Measurements from ENCODE around the gene MRAP.

Gene MRAP

DNA sequence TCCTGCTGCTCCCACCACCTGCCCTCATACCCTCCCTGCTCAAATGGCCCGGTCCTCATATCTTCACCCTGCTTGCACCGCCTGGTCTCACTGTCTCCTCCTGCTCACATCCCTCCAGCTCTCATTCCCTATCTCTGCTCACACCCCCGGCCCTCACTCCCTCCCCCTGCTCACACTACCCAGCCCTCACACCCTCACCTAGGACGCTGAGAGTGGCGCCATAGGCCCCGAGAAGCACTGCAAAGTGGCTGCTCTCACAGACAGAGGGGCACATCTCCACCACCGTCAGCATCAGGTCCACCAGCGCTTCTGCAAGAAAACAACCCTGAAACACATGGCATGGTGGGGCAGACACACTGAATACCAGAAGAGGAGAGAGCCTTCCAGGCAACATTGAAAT lies 38.6 kb downstream of the MRAP start:
- no peaks in the 10 kb centered on the region for H3K27me3 ChIP-seq (ENCODE audit: insufficient read depth, poor library complexity, severe bottlenecking)
- TF ChIP-seq, protein P1, sequence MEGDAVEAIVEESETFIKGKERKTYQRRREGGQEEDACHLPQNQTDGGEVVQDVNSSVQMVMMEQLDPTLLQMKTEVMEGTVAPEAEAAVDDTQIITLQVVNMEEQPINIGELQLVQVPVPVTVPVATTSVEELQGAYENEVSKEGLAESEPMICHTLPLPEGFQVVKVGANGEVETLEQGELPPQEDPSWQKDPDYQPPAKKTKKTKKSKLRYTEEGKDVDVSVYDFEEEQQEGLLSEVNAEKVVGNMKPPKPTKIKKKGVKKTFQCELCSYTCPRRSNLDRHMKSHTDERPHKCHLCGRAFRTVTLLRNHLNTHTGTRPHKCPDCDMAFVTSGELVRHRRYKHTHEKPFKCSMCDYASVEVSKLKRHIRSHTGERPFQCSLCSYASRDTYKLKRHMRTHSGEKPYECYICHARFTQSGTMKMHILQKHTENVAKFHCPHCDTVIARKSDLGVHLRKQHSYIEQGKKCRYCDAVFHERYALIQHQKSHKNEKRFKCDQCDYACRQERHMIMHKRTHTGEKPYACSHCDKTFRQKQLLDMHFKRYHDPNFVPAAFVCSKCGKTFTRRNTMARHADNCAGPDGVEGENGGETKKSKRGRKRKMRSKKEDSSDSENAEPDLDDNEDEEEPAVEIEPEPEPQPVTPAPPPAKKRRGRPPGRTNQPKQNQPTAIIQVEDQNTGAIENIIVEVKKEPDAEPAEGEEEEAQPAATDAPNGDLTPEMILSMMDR (IDR thresholded peaks at IDR 0.05; ENCODE audit: poor library complexity, severe bottlenecking) = no peak
- ATAC-seq (ENCODE audit: low read depth) (no peak), DNase-seq (ENCODE audit: low spot score) (no peak)
- peaks cover 97% of the 10 kb centered on the region for H3K36me3 ChIP-seq (ENCODE audit: low read depth)
- H3K4me3 ChIP-seq (ENCODE audit: severe bottlenecking) = no peak overlapping the region
- no peaks in the 10 kb centered on the region for H3K9me3 ChIP-seq (ENCODE audit: severe bottlenecking)
- H3K4me1 ChIP-seq (ENCODE audit: insufficient read depth, poor library complexity, severe bottlenecking) = peaks cover 8% of the 10 kb centered on the region
- H3K27ac ChIP-seq (ENCODE audit: poor library complexity, severe bottlenecking) = no peak overlapping the region

DNA sequence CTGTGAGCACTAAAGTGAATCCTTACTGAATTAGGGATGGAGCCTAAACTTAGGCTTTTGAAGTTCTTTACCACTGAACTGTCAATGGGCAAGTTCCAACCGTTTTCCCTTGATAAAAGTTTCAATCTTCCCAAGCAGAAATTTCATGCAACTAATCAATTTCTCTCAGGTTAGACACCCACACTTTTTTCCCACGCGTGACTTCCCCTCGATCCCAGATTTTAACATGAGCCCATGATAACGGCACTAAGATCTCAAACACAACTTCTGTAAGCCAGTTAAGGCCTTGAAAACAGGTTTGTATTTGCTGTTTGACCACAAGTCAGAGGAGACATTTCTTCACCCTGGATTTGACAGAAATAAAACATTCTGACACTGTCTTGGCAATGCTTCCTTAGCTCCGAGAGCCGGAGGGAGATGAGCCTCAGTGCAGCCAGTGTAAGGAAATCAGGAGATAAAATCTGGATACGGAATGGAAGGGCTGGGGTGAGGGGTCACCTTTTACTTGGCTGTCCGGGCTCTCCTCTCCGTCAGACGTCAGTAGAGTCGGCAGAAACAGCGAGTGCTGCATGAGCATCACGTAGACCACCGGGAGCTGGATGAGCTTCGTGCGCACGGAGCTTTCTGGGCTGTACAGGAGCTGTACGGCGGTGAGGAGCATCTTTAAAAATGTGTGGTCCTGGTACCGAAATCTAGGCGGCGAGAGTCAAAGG lies 39.7 kb downstream of the MRAP start:
- TF ChIP-seq, protein P1 (IDR thresholded peaks at IDR 0.05; ENCODE audit: poor library complexity, severe bottlenecking) = no peak

DNA sequence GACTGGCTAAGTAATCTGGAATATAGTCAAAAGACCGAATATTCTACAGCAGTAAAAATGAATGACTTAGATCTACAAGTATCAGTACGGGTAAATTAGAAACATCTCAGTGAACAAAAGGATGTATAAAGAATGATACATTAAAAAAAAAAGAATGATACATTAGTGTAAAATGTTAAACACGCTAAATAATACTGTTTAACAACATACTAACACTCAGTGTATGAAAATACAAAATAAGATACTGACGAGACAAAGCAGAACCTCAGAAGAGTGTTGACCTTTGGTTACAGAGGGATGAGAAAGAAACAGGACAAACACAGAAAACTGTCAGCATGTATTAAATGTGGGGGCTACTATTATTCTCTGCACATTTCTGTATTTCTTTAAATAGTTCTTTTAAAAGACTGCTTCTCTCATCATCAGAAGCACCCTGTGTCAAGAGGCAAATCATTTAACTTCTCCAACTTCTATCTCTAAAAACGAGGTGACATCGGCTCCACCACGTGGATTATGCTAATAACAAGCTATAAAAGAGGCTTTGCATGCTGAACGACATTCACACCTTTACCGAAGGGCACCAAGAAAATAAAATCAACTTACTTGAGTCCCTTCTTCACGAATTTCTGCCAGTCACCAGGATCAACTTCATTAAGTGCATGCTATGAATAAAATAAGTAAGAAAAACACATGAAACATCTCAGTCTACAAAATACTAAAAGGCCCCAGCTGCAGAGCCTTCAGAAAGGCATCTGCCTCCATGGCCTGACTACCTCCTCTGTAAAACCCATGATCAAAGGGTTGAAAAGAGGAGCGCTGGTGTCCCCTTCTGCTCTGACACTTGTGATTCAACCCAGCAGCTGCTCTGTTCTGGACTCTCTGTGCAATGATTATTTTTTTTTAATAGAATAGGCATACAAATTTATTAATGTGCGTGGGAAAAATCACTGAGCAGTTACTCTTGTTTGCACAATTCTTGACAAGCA lies 42.5 kb downstream of the MRAP start:
- H3K4me3 ChIP-seq (ENCODE audit: severe bottlenecking) = no peak overlapping the region
- H3K36me3 ChIP-seq (ENCODE audit: low read depth) = peaks cover 96% of the 10 kb centered on the region
- H3K27me3 ChIP-seq (ENCODE audit: insufficient read depth, poor library complexity, severe bottlenecking) = no peaks in the 10 kb centered on the region
- DNase-seq (ENCODE audit: low spot score) (no peak), ATAC-seq (ENCODE audit: low read depth) (no peak)
- TF ChIP-seq, protein P1 (IDR thresholded peaks at IDR 0.05; ENCODE audit: poor library complexity, severe bottlenecking) = no peak
- no peak overlapping the region for H3K27ac ChIP-seq (ENCODE audit: poor library complexity, severe bottlenecking)
- H3K4me1 ChIP-seq (ENCODE audit: insufficient read depth, poor library complexity, severe bottlenecking) = peaks cover 8% of the 10 kb centered on the region
- H3K9me3 ChIP-seq (ENCODE audit: severe bottlenecking) = no peaks in the 10 kb centered on the region

More for the DNA sequence above, 39.7 kb downstream of the MRAP start:
- no peak overlapping the region for H3K27ac ChIP-seq (ENCODE audit: poor library complexity, severe bottlenecking)
- peaks cover 96% of the 10 kb centered on the region for H3K36me3 ChIP-seq (ENCODE audit: low read depth)
- H3K9me3 ChIP-seq (ENCODE audit: severe bottlenecking) = no peaks in the 10 kb centered on the region
- no peaks in the 10 kb centered on the region for H3K27me3 ChIP-seq (ENCODE audit: insufficient read depth, poor library complexity, severe bottlenecking)
- peaks cover 8% of the 10 kb centered on the region for H3K4me1 ChIP-seq (ENCODE audit: insufficient read depth, poor library complexity, severe bottlenecking)
- ATAC-seq (ENCODE audit: low read depth) (no peak), DNase-seq (ENCODE audit: low spot score) (no peak)
- no peak overlapping the region for H3K4me3 ChIP-seq (ENCODE audit: severe bottlenecking)

DNA sequence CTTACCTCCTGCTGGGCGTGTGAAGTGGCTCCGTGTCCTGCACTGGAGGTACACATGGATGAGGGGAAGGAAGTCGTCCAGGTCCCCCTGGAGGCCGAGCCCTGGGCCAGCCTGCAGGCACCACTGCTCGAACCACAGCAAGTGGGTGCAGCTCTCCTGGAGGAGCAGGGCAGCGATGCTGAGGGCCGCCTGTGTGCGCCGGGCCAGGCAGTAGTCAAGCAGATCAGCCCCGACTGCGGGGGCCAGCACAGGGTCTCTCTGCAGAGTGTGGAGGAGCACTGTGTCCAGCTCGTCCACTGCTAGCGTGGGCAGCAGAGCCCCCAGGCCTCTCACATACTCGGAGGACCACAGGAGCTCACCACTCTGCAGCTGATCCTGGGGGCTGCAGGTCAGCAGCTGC lies 48.3 kb downstream of the MRAP start:
- TF ChIP-seq, protein P1 (IDR thresholded peaks at IDR 0.05; ENCODE audit: poor library complexity, severe bottlenecking) = no peak
- Histone ChIP-seq H3K27ac (ENCODE audit: poor library complexity, severe bottlenecking) (no peak overlapping the region), H3K9me3 (ENCODE audit: severe bottlenecking) (no peaks in the 10 kb centered on the region), H3K4me3 (ENCODE audit: severe bottlenecking) (no peak overlapping the region), H3K4me1 (ENCODE audit: insufficient read depth, poor library complexity, severe bottlenecking) (no peaks in the 10 kb centered on the region), H3K36me3 (ENCODE audit: low read depth) (peaks cover 95% of the 10 kb centered on the region), H3K27me3 (ENCODE audit: insufficient read depth, poor library complexity, severe bottlenecking) (no peaks in the 10 kb centered on the region)
- ATAC-seq (ENCODE audit: low read depth) = no peak
- DNase-seq (ENCODE audit: low spot score) = no peak

Measured in RWPE2 (cell line).